Superior temporal gyrus (tissue), 1 donor: ENCODE results near the gene SLC25A51.

ENCODE experiments used
- DNase-seq: peaks from one replicate; pipeline ENCODE4 v3.0.0-alpha.2; 2016; ENCODE audit errors: extremely low spot score

The SLC25A51 gene, protein sequence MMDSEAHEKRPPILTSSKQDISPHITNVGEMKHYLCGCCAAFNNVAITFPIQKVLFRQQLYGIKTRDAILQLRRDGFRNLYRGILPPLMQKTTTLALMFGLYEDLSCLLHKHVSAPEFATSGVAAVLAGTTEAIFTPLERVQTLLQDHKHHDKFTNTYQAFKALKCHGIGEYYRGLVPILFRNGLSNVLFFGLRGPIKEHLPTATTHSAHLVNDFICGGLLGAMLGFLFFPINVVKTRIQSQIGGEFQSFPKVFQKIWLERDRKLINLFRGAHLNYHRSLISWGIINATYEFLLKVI

DNA sequence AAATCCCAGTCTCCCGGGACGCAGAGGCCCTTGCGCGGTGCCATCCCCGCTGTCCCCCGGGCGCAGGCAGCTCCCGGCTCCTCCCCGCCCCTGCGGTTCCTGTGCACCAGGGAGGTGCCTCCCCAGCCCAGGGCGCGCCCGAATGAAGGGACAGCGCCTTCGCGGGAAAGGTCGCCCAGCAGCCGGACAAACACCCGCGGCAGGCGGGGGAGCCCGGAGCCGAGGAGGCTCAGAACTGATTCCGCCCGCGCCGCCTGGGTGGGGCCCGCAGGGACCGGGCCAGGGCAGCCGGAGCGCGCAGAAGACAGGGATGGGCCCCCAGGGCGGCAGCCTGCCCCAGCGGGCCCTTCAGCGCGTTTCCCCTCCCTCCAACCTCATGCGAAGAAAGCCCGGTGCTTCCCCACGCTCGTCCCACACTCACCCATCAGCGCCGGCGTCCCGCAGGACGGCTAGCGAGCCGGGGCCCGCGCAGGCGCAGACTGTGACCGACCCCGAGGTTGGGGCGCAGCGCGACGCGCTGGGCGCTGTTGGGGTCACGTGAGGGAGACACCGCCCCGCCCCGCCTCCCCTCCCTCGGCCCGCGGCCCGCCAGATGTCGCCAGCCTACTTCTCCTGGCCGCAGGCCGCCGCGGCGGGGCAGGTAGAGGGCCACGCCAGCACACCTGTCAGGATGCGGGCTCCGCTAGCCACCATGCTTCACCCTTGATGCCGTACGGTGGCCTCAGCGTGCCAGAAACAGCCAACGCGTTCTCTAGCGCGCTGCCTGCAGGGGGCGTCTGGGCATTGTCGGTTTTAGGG is at the start of gene SLC25A51:
Gene SLC25A51, minus strand, starts transcription at position 481 of the 798 bp plus-strand sequence. CDS start 15,577 bp downstream, outside the sequence.
- peak; percentile 95 for DNase-seq

DNA sequence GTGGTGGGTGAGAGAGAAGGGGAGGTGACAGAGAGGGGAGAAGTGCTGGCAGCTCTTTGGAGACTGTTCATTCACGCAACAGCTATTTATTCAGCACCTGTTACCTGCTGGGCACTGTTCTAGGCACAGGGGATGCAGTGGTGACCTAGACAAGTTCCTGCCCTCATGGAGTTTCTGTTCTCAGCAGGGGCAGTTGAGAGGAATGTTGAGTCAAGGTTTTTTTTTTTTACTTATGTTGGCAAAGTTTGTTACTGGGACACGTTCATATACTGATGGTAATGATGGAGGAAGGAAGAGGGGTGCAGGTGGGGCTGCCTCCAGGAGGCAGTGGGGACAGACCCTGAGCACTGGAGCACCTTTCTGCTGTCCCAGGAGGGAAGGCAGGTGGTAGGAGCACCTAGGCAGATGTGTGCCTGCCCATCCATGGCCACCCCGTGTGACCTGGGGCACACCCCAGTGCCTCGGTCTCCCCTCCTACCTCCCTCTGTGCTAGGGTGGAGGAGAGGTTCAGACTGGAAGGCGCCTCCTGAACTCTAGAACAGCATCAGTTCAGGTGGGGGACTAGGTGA is 49.4 kb upstream of the SLC25A51 start:
- DNase-seq, result no peak

DNA sequence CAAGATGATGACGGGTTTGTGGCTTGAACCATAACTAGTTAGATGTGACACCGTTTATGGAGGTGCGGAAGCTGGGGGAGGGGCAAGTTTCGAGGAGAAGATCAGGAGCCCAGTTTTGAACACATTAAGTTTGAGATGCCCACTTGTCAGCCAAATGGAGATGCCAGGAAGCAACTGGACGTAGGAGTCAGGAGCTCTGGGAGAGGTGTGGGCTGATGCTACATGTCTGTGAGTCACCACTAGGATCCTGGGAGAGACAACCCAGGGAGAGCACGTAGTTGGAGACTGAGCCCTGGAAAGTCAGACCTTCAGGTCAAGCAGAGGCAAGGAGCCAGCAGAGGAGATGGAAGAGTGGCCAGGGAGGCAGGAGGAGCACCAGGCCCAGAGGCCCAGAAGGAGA is 48.8 kb upstream of the SLC25A51 start:
- no peak for DNase-seq

DNA sequence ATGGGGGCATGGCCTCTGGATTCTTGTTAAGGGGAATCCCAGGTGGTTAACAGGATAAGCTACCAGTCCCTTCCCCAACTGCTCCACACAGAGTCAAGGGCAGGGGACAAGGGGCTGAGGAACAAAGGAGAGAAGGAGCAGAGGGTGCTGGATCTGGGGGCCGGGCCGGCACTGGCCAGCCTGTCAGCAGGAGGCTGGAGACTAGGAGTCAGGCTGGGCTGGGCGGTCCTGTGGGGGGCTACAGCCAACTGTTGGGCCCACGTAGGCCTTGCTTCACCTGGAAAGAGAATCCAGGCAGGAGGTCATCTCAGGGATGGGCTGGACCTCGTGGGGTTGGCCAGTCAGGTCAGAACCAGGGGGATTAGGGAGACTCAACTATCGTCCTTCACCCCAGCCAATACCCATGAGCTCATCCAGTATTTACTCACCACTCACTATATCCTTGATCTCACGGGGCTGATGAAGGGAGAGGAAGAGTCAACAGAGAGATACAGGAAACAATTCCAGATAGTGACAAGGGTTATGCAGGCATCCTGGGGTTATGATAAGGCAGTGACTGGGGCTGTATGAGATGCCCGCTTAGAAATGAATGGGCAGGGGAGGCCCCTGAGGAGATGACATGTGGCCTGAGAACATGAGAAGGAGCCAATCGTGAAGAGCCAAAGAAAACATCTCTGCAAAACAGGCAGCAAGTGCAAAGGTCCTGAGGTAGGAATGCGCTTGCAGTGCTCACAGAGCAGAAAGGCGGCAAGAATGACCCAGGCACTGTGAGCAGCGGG is 47.9 kb upstream of the SLC25A51 start:
- no peak for DNase-seq

DNA sequence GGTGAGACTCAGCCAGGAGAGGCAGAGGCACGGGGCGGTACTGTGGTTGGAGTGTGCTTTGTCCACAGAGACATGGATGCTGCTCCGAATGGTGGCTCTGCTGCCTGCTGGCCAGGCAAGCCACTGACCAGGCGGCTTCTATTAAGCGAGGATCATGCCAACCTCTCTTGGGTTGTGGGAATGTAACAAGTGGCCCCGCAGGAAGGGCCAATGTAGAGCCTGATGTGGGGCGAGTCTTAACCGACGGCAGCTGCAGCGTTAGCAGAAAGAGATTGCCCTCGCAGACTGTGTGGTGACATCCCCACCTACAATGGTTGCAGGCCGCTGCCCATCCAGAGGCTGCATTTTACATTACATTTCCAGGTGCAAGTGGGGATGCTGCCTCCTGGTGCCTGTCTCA is 46.6 kb upstream of the SLC25A51 start:
- DNase-seq, result no peak

DNA sequence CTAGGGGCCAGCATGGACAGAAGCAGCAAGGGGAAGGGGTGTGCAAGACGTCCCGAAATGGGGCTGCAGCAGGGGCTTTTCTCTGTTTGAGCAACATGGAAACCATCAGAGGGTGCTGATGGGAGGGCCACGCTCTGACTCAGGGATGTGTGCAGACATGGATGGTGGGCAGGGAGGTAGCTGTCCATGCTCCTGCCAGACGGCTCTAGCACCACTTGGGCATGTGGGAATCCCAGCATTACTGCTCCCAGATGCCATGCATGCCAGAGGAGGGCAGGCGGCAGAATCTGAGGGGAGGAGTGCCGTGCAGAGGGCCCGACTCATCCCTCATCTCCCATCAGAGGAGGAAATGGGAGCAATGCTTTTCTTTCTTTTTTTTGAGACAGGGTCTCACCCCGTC is 45.6 kb upstream of the SLC25A51 start:
- no peak for DNase-seq

DNA sequence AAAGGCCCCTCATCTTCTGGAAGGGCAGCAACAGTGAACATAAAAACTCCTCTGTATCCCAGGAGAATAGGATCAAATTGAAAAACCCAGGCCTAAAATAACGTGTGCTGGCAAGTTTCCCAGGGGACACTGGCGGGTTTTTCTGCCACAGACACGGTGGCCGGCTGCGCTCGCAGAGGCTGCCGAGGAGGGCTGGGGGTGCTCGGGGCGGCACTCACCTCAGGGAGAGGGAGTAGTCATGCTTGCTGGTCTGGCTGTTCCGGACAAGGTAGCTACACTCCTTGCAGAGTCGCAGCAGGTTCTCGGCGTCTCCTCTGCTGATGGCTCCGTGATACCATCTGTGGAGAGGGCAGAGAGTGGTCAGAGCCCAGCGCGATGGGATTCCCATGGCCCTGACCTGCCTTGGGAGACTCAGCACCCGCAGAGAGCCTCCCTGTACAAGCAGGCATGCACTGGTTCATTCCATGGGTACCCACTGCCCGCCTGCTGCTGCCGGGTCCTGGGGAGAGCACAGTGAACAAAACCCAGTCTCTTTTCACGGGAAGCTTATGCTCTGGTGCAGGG is 44.6 kb upstream of the SLC25A51 start:
- no peak for DNase-seq

DNA sequence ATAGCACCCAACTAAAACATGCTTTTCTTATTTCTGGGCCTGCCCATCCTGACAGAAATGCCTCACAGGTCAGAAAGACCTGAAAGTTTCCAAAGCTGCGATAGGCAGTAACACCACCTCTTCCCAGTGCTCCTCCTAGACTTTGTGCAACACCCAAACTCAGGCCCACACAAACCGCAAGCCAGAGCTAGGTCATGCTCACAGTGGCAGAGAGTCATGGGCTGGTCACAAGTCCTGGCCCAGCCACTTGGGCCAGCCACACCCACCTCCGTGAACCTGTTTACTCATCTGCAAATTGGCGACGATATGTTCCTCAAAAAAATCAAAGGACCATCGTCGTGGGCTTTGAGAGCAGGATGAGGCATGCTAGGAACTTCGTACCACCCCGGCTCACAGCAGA is 44.0 kb upstream of the SLC25A51 start:
- DNase-seq, result no peak

DNA sequence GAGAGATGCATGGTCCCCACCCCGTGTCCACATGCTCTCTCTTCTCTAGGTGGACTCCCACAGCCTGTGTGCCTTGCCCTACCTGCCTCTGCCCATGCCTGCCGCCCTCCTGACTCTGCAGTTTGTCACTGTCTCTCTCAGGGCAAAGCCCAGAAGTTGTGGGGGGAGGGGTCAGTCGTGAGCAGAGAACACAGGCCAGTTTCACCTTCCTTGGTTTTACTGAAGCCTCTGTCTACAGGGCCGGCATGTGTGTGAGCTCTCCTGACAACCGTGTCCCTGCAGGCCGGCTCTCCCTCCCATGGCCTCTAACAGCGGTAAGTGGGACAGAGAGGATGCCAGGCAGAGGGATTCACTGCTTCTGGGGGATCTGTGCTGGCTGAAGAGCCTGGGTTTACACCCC is 43.5 kb upstream of the SLC25A51 start:
- no peak for DNase-seq

DNA sequence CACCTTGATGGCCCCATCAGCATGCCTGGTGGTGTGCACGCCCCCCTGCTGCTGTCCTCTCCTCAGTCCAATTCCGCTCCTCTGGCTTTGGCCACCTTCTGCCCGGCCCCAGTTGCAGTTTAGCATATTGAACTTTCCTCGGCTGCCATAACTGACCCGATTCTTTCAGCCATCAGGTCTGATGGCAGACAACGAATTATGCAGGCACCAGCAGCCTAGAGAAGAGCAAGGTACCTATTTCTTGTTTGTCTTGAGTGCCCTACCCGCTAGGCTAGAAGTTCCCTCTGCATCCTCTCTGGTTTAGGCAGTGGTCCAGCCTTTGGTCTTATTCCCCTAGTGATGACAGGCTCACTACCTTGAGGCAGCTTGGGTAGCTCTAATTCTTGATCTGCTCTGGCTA is 43.0 kb upstream of the SLC25A51 start:
- DNase-seq, result no peak

DNA sequence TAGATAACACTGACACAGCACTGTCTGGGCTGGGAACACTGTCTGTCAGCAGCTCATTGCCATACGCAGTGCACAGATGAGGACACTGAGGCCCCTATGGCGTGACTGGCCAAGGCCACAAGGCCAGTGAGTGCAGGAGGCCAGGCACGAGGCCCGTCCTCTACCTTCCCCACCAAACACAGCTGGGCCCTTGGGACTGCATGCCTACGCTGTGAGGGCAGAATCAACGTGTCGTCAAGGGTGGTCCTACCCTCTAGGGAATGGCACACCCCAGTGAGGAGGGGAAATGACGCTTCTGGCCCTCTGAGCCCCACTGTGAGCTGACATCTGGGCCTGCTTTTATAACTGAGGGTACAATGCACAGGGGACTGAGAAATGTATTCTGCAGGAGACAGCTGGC is 42.1 kb upstream of the SLC25A51 start:
- DNase-seq, result no peak

DNA sequence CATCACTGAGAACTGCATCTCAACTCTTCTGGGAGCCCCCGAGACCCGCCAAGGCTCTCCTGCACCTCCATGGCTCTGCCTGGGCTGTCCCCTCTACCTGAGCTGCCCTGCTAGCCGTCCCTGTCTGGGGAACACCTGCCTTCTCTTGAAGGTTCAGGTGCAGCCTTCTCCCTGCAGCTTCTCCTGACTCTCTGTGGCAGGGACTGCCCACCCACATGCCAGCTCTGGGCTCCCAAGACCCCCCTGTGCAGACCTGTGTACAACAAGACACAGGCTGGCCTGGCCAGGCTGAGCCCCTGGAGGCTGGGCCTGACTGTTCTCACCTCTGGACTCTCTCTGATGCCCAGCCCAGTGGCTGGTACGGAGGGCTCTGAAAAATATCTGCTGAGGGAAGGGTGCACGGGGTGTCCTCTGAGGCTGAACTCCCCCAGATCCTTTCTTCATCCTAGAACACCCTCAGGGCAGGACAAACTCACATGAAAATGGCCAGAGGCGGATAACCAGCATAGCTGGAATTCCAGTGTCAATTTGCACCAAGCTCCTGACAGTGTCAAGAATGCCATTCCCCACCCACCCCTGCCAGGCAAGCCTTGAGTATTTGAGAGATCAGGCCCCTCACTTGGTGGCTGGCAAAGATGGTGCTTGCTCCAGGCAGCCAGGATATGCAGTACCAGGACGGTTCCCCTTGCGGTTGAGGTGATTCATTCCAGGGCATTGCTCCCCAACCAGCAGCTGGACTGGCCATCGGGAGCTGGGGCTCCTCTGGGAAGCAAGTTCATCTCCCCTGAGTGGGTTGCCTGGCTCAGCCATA is 40.9 kb upstream of the SLC25A51 start:
- DNase-seq, result no peak

DNA sequence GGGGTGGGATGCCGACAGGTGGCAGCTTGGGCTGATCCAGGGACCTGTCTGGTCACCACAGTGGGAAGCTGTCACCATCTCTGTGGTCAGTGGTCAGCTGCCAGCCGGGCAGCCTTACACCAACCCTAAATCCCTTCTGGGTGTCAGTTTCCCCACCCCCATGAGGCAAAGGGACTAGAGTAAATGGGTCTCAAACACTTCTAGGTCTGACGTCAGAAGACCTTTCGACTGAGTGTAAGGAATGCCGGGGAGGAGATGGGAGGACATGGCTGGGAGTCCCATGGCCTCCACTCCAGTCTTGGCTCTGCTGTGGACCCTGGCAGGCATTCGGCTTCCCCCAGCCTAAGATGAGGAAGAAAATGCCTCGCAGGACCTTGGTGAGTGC is 40.3 kb upstream of the SLC25A51 start:
- DNase-seq, result no peak

DNA sequence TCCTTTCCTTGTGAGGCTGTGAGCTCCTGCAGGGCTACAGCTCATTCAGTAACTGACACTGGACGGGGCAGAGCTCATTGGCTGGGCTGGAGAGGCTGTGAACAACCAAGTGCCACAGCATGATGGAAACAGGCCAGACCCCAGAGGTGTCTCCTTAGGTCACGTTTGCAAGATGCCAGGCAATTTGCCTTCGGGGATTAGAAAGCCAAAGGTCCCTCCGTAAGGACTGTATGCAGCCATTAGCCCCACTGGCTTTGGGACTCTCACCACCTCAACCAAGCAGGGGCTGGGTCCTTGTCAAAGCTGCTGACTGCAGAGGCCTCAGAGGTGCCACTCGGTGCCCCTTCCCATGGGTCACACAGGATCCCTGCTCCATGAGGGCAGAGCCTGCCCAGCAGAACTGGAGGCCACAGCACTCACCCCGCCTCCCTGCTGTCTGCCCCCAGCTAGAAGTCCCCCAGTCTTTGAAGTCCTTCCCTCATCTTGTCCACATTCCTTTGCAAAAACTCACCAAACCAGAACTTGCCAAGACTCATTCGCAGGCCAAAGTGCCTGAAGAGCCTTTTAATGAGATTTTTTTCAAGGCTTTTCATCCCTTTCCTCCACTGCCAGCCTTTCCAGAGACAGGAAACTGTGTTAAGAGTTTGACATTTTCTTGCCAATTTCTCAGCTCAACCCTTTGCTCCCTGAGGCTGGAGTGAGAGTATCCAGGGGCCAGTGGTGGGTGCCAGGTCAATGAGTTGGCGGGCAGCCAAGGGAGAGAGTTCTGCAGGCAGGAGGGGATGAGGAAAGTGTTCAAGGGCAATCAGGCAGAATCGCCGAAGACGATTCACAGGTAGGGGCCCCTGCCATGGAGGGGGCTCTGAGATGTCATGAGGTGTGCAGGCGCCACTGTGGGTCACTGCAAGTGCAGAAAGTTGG is 39.7 kb upstream of the SLC25A51 start:
- no peak for DNase-seq

DNA sequence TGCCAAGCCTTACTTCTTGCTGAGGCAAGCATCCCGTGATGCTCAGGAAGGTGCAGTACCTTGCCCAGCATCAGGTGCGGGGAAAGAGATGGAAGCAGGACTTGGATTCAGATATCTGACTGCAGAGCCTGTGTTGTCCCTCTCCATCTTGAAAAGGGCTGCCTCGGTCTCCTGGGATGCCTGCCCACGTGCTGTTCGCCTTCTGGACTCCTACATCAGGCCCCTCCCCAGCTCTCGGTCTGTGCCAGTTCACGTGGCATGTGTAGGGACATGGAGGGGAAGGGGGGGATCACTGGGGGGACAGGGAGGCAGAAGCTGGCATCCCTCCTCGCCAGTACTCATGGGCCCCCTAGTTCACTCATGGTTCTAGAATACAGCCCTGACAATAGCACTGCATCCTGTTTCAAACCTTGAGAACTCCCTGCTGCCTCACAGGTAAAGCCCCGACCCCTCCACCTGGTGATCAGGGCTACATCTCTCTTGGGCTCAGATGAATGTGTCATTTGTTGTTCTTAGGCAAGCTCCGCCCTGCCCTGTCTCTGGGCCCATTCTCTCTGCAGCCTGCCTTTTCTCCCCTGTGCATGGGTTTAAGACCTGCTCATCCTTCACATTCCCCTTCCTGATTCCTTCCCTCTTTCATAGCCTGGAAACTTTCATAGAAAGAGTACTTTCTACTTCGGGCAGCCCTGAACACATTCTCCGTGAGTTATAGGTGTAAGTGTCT is 38.9 kb upstream of the SLC25A51 start:
- no peak for DNase-seq

DNA sequence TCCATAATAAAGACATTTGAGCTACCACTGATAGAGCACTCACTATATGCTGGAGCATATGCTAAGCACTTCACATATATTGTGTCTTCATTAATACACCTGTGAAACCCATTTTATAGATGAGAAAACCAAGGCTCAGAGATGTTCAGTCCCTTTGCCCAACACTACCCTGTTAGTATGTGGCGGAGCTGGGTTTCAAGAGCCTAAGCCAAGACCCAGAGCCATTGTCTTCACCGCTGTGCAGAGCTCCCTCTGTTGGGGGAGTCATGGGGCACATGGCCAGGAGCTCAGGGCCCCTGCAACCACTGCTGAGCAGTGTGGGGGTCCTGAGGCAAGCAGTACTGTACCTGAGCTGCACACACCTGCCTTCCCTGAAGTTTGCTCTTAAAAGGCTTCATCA is 37.3 kb upstream of the SLC25A51 start:
- no peak for DNase-seq

DNA sequence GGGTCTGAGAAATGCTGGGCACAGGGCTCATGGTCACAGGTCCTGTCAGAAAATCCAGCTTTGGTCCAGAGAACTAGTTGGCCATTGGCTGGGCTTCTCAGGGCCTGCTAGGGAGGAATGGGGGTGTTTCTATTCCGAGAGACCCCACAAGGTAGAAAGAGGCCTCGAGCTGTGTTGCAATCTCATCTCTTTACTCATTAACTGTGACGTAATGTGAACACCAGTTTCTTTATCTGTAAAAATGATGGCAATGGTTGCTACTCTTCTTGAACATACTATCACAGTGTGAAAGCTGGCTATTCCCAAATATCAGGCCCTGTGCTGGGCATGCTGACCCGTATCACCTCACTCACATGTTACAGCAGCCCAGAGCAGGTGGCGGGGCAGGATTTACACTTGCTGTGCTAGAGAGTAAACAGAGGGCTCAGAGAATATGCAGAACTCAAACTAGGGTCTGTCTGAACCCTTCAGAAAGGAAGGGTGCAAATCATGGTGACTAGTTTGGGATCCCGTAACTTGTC is 35.7 kb upstream of the SLC25A51 start:
- no peak for DNase-seq

DNA sequence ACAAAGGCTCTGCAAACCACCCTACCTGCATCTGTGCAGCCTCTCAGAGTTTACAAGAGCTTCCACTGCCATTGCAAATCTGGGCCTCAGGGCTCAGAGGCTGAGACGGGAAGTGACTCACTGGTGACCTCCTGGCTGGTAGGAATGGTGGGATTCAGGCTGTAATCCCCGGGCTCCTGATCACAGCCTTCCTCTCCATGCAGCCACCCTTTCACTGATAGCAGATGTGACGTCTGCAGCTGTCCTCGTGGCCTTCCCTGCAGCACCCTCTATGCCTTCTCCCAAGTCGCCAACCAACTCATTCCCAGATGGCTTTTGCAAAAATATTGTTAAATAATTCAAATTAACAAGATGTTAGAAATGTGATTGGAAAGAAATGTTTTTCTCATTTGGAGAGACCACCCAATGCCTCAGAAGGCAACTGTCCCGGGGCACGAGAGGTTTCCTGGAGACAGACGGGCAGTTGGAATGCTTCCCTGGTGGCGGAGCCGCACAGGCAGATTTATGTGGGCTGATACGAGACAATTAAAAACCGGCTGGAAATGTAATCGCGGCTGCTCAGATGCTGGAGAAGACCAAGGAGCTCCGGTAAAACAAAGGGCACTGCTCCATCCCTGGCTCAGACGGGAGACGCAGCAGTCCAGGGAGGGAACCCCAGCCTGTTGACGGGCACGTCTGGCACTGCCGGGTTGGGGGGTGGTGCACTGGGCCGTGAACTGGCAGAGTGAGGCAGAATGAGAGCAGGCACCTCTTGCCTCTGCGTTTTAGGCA is 34.4 kb upstream of the SLC25A51 start:
- DNase-seq, result no peak
